ENCODE measurements around the gene CAPN5. TPM values are rescaled to one million over a fixed set of nuclear protein-coding genes. Genes with fewer than 3 reads are reported as not detected.

Gene CAPN5
- total RNA-seq, 1 donor from 2014 or later, result 12.8 TPM

DNA sequence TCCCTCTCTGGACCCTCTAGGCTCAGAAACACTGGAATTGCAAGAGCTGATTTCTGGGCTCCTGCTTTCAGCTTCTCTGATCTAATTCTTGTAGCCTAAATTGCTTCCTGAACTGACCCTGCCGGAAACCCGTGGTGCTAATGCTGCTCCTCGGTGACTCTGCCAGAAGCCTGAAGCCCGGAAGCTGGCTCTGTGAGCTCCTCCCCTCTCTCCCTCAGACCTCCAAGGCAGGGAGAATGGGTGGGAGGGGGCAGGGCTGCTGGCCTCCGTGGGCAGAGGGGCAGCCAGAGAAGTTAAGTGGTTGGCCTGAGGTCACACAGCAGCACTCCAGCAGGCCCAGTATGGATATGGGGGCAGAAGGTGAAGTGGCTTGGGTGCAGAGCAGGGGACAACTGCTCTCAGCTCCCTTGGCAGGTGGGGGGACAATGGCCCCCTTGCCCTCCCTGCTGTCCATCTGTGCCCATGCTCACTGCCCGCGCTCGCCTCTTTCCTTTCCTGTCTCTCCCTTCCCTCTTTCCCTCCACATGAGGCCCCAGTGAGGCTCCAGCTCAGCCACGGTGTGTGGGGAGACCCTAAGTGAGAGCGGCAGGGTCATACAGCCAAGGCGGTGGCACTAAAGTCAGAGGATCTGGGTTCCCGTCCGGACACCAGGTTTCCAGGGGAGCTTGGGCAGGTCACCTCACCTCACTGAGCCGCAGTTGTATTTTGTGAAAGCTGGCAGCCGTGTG is 16.2 kb downstream of the CAPN5 start:
- Mint-ChIP-seq H3K36me3 (ENCODE audit: unreplicated experiment) (peaks cover 7% of the 10 kb centered on the region), H3K27ac (ENCODE audit: unreplicated experiment) (peak overlapping the region; percentile 47), H3K4me1 (ENCODE audit: unreplicated experiment) (peaks cover 11% of the 10 kb centered on the region), H3K4me3 (ENCODE audit: unreplicated experiment) (peak overlapping the region; percentile 38), H3K9me3 (ENCODE audit: unreplicated experiment) (peaks cover 12% of the 10 kb centered on the region), H3K27me3 (ENCODE audit: unreplicated experiment) (no peaks in the 10 kb centered on the region)
- TF ChIP-seq CTCF (IDR thresholded peaks at IDR 0.05), result no peak
- DNase-seq (ENCODE audit: extremely low spot score, unreplicated experiment), result no peak

DNA sequence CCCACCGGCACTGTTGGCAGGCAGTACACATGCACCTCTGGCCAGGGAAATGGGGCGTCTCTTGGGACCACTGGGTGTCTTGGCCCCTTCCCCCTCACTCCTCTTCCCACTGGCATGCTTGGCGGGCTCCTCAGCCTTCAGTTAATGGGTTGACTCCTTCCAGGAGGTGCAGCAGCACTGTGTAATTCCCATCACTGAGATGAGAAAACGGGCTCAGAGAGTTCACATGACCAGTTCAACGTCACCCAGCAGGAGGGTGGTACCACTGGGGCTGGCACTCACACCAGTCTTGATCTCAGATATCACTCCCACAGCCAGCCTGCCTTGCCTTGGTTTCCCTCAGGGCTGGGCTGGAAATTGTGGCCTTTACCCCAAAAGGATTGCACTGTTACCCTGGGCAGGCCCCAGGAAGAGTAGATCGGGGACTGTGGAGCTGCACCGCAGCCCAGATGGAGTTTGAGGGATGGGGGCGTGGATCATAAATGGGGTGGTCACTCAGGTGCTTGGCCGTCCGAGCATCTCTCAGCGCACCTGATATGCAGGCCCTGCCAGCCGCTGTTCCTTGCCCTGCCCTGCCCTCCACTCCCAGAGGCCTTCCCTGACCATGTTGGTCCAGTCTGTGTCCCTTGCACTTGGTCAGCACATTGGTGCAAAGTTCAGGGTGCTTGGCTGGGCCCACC is 16.9 kb downstream of the CAPN5 start:
- peaks cover 1% of the 10 kb centered on the region for H3K36me3 Mint-ChIP-seq (ENCODE audit: unreplicated experiment)
- no peaks in the 10 kb centered on the region for H3K27me3 Mint-ChIP-seq (ENCODE audit: unreplicated experiment)
- no peak for DNase-seq (ENCODE audit: extremely low spot score, unreplicated experiment)
- peaks cover 5% of the 10 kb centered on the region for H3K9me3 Mint-ChIP-seq (ENCODE audit: unreplicated experiment)
- H3K27ac Mint-ChIP-seq (ENCODE audit: unreplicated experiment), result no peak overlapping the region
- H3K4me3 Mint-ChIP-seq (ENCODE audit: unreplicated experiment), result no peak overlapping the region
- peaks cover 11% of the 10 kb centered on the region for H3K4me1 Mint-ChIP-seq (ENCODE audit: unreplicated experiment)
- no peak for TF ChIP-seq CTCF (IDR thresholded peaks at IDR 0.05)

DNA sequence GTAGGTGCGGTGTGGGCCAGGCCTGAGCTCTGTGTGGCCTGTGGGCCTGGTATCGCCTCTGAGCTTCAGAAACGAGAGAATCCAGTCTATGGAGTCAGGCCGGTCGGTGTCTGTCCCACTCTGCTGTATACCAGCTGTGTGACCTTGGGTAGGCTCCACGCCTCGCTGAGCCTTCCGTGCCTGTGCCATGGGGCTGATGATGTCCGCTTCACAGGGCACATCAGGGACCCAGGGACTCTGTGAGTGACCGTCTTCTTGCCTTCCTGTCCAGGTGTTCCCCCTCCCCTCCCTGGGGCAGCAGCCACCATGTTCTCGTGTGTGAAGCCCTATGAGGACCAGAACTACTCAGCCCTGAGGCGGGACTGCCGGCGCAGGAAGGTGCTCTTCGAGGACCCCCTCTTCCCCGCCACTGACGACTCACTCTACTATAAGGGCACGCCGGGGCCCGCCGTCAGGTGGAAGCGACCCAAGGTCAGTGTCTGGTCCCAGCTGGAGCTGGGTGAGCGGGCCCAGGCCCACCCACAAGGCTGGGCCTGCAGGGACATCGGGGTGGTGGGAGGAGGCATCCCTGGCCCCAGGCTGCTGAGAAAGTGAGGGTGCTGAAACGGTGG is 17.9 kb downstream of the CAPN5 start:
- H3K27ac Mint-ChIP-seq (ENCODE audit: unreplicated experiment), result no peak overlapping the region
- H3K4me1 Mint-ChIP-seq (ENCODE audit: unreplicated experiment), result peaks cover 11% of the 10 kb centered on the region
- TF ChIP-seq CTCF (IDR thresholded peaks at IDR 0.05), result no peak
- H3K4me3 Mint-ChIP-seq (ENCODE audit: unreplicated experiment), result no peak overlapping the region
- H3K36me3 Mint-ChIP-seq (ENCODE audit: unreplicated experiment), result no peaks in the 10 kb centered on the region
- H3K27me3 Mint-ChIP-seq (ENCODE audit: unreplicated experiment), result no peaks in the 10 kb centered on the region
- H3K9me3 Mint-ChIP-seq (ENCODE audit: unreplicated experiment), result no peaks in the 10 kb centered on the region
- no peak for DNase-seq (ENCODE audit: extremely low spot score, unreplicated experiment)

- no peak for TF ChIP-seq CTCF (IDR thresholded peaks at IDR 0.05)
- no peaks in the 10 kb centered on the region for H3K27me3 Mint-ChIP-seq (ENCODE audit: unreplicated experiment)
- H3K36me3 Mint-ChIP-seq (ENCODE audit: unreplicated experiment), result no peaks in the 10 kb centered on the region
- no peak for DNase-seq (ENCODE audit: extremely low spot score, unreplicated experiment)
- peaks cover 11% of the 10 kb centered on the region for H3K4me1 Mint-ChIP-seq (ENCODE audit: unreplicated experiment)
- no peaks in the 10 kb centered on the region for H3K9me3 Mint-ChIP-seq (ENCODE audit: unreplicated experiment)
- no peak overlapping the region for H3K4me3 Mint-ChIP-seq (ENCODE audit: unreplicated experiment)
- no peak overlapping the region for H3K27ac Mint-ChIP-seq (ENCODE audit: unreplicated experiment)
Measured at GRCh38 chr11:77085652-77086051, 18.9 kb downstream of the CAPN5 start.

All from osteocyte (in vitro differentiated cells).